Measurements from ENCODE around the gene POMC.

POMC gene

GRCh38 chr2:25159949-25160348 lies 8.4 kb downstream of the POMC start:
- peaks cover 6% of the 10 kb centered on the region for H3K9me3 ChIP-seq (ENCODE audit: insufficient read depth, low read depth, low read length)
- no peak overlapping the region for H4K91ac ChIP-seq (ENCODE audit: low read depth, low read length)
- peaks cover 3% of the 10 kb centered on the region for H3K79me1 ChIP-seq (ENCODE audit: low read length)
- no peak overlapping the region for H2BK120ac ChIP-seq (ENCODE audit: insufficient read depth, low read length, poor library complexity)
- peak overlapping the region; percentile 19 for H3K27ac ChIP-seq (ENCODE audit: low read depth, low read length)
- H3K18ac ChIP-seq (ENCODE audit: low read length) = no peak overlapping the region
- H3K4me3 ChIP-seq (ENCODE audit: low read depth, low read length) = no peak overlapping the region
- H3K27me3 ChIP-seq (ENCODE audit: insufficient read depth, low read length) = no peaks in the 10 kb centered on the region
- no peak overlapping the region for H2BK5ac ChIP-seq (ENCODE audit: low read depth, low read length, poor library complexity)
- H3K4me2 ChIP-seq (ENCODE audit: low read length) = no peak overlapping the region
- H3K23ac ChIP-seq (ENCODE audit: low read length) = no peak overlapping the region
- no peaks in the 10 kb centered on the region for H3K79me2 ChIP-seq (ENCODE audit: control insufficient read depth, insufficient read depth, low read length, poor library complexity)
- no peak overlapping the region for H3K4ac ChIP-seq (ENCODE audit: low read depth, low read length)
- no peak overlapping the region for H4K12ac ChIP-seq (ENCODE audit: low read depth, low read length)
- DNase-seq = peak; percentile 71 to 77
- no peak overlapping the region for H2AFZ ChIP-seq (ENCODE audit: insufficient read depth, low read length, poor library complexity)
- no peak overlapping the region for H3K9ac ChIP-seq (ENCODE audit: low read length)
- no peak overlapping the region for H4K8ac ChIP-seq (ENCODE audit: low read depth, low read length)
- H2AK5ac ChIP-seq (ENCODE audit: low read length) = no peak overlapping the region
- H3K14ac ChIP-seq (ENCODE audit: low read length) = no peak overlapping the region
- H2BK12ac ChIP-seq (ENCODE audit: low read length) = no peak overlapping the region
- peaks cover 12 to 18% of the 10 kb centered on the region in 2 experiments for H3K4me1 ChIP-seq (ENCODE audit: control insufficient read depth in 1 of 2, insufficient read depth in 2 of 2, low read length in 2 of 2)
- H3K36me3 ChIP-seq (ENCODE audit: control insufficient read depth in 1 of 2, insufficient read depth in 2 of 2, low read length in 2 of 2) = no peaks in the 10 kb centered on the region
- WGBS (ENCODE audit: extremely low coverage, insufficient coverage, insufficient read length) = no CpG with 5 or more reads among the region's 8 CpGs

- Histone ChIP-seq H2BK12ac (ENCODE audit: low read length) (no peak overlapping the region), H3K79me1 (ENCODE audit: low read length) (peaks cover 3% of the 10 kb centered on the region), H3K23ac (ENCODE audit: low read length) (no peak overlapping the region), H2AFZ (ENCODE audit: insufficient read depth, low read length, poor library complexity) (no peak overlapping the region), H2BK5ac (ENCODE audit: low read depth, low read length, poor library complexity) (no peak overlapping the region), H3K4me2 (ENCODE audit: low read length) (no peak overlapping the region), H2BK120ac (ENCODE audit: insufficient read depth, low read length, poor library complexity) (no peak overlapping the region), H3K4me1 (ENCODE audit: control insufficient read depth in 1 of 2, insufficient read depth in 2 of 2, low read length in 2 of 2) (peaks cover 12 to 18% of the 10 kb centered on the region in 2 experiments), H3K4ac (ENCODE audit: low read depth, low read length) (no peak overlapping the region), H4K8ac (ENCODE audit: low read depth, low read length) (no peak overlapping the region), H3K18ac (ENCODE audit: low read length) (no peak overlapping the region), H4K91ac (ENCODE audit: low read depth, low read length) (no peak overlapping the region), H3K27ac (ENCODE audit: low read depth, low read length) (no peak overlapping the region), H3K79me2 (ENCODE audit: control insufficient read depth, insufficient read depth, low read length, poor library complexity) (no peaks in the 10 kb centered on the region), H4K12ac (ENCODE audit: low read depth, low read length) (no peak overlapping the region), H2AK5ac (ENCODE audit: low read length) (no peak overlapping the region), H3K36me3 (ENCODE audit: control insufficient read depth in 1 of 2, insufficient read depth in 2 of 2, low read length in 2 of 2) (no peaks in the 10 kb centered on the region), H3K9me3 (ENCODE audit: insufficient read depth, low read depth, low read length) (peaks cover 6% of the 10 kb centered on the region), H3K4me3 (ENCODE audit: low read depth, low read length) (no peak overlapping the region), H3K9ac (ENCODE audit: low read length) (no peak overlapping the region), H3K27me3 (ENCODE audit: insufficient read depth, low read length) (no peaks in the 10 kb centered on the region), H3K14ac (ENCODE audit: low read length) (no peak overlapping the region)
- WGBS (ENCODE audit: extremely low coverage, insufficient coverage, insufficient read length) = no CpG with 5 or more reads among the region's 11 CpGs
- no peak for DNase-seq
These were observed 10.1 kb downstream of the POMC start for GRCh38 chr2:25158096-25158852.

- DNase-seq = no peak
- no peak overlapping the region for H2BK120ac ChIP-seq (ENCODE audit: insufficient read depth, low read length, poor library complexity)
- H3K4me2 ChIP-seq (ENCODE audit: low read length) = no peak overlapping the region
- no peak overlapping the region for H2BK12ac ChIP-seq (ENCODE audit: low read length)
- H3K9ac ChIP-seq (ENCODE audit: low read length) = no peak overlapping the region
- no peak overlapping the region for H3K4me3 ChIP-seq (ENCODE audit: low read depth, low read length)
- no peaks in the 10 kb centered on the region for H3K27me3 ChIP-seq (ENCODE audit: insufficient read depth, low read length)
- no peak overlapping the region for H3K14ac ChIP-seq (ENCODE audit: low read length)
- H3K18ac ChIP-seq (ENCODE audit: low read length) = no peak overlapping the region
- no peak overlapping the region for H3K27ac ChIP-seq (ENCODE audit: low read depth, low read length)
- WGBS (ENCODE audit: extremely low coverage, insufficient coverage, insufficient read length) = no CpG with 5 or more reads among the region's 10 CpGs
- H3K4me1 ChIP-seq (ENCODE audit: control insufficient read depth in 1 of 2, insufficient read depth in 2 of 2, low read length in 2 of 2) = peaks cover 7 to 8% of the 10 kb centered on the region in 2 experiments
- H4K12ac ChIP-seq (ENCODE audit: low read depth, low read length) = no peak overlapping the region
- no peaks in the 10 kb centered on the region for H3K36me3 ChIP-seq (ENCODE audit: control insufficient read depth in 1 of 2, insufficient read depth in 2 of 2, low read length in 2 of 2)
- no peaks in the 10 kb centered on the region for H3K79me2 ChIP-seq (ENCODE audit: control insufficient read depth, insufficient read depth, low read length, poor library complexity)
- H3K23ac ChIP-seq (ENCODE audit: low read length) = no peak overlapping the region
- H3K4ac ChIP-seq (ENCODE audit: low read depth, low read length) = no peak overlapping the region
- H3K9me3 ChIP-seq (ENCODE audit: insufficient read depth, low read depth, low read length) = peaks cover under 1% of the 10 kb centered on the region
- no peaks in the 10 kb centered on the region for H3K79me1 ChIP-seq (ENCODE audit: low read length)
- no peak overlapping the region for H2BK5ac ChIP-seq (ENCODE audit: low read depth, low read length, poor library complexity)
- no peak overlapping the region for H4K91ac ChIP-seq (ENCODE audit: low read depth, low read length)
- no peak overlapping the region for H2AK5ac ChIP-seq (ENCODE audit: low read length)
- no peak overlapping the region for H2AFZ ChIP-seq (ENCODE audit: insufficient read depth, low read length, poor library complexity)
- no peak overlapping the region for H4K8ac ChIP-seq (ENCODE audit: low read depth, low read length)
These were observed 13.0 kb downstream of the POMC start for GRCh38 chr2:25155401-25155800.

- H3K9ac ChIP-seq (ENCODE audit: low read length) = no peak overlapping the region
These were observed 16.7 kb downstream of the POMC start for GRCh38 chr2:25151718-25152117.

More at GRCh38 chr2:25151718-25152117, 16.7 kb downstream of the POMC start:
- WGBS (ENCODE audit: extremely low coverage, insufficient coverage, insufficient read length) = no CpG with 5 or more reads among the region's 12 CpGs
- no peak overlapping the region for H3K4ac ChIP-seq (ENCODE audit: low read depth, low read length)
- no peak overlapping the region for H4K12ac ChIP-seq (ENCODE audit: low read depth, low read length)
- no peaks in the 10 kb centered on the region for H3K36me3 ChIP-seq (ENCODE audit: control insufficient read depth in 1 of 2, insufficient read depth in 2 of 2, low read length in 2 of 2)
- H4K91ac ChIP-seq (ENCODE audit: low read depth, low read length) = no peak overlapping the region
- H2AK5ac ChIP-seq (ENCODE audit: low read length) = no peak overlapping the region
- no peak overlapping the region for H3K4me3 ChIP-seq (ENCODE audit: low read depth, low read length)
- no peak for DNase-seq
- H4K8ac ChIP-seq (ENCODE audit: low read depth, low read length) = no peak overlapping the region
- no peak overlapping the region for H3K18ac ChIP-seq (ENCODE audit: low read length)
- H3K27ac ChIP-seq (ENCODE audit: low read depth, low read length) = no peak overlapping the region
- no peak overlapping the region for H3K23ac ChIP-seq (ENCODE audit: low read length)
- no peaks in the 10 kb centered on the region for H3K4me1 ChIP-seq (ENCODE audit: control insufficient read depth in 1 of 2, insufficient read depth in 2 of 2, low read length in 2 of 2)
- no peak overlapping the region for H2BK12ac ChIP-seq (ENCODE audit: low read length)
- no peak overlapping the region for H3K4me2 ChIP-seq (ENCODE audit: low read length)
- no peak overlapping the region for H2BK120ac ChIP-seq (ENCODE audit: insufficient read depth, low read length, poor library complexity)
- H2AFZ ChIP-seq (ENCODE audit: insufficient read depth, low read length, poor library complexity) = no peak overlapping the region
- no peaks in the 10 kb centered on the region for H3K9me3 ChIP-seq (ENCODE audit: insufficient read depth, low read depth, low read length)
- no peak overlapping the region for H3K14ac ChIP-seq (ENCODE audit: low read length)
- no peaks in the 10 kb centered on the region for H3K27me3 ChIP-seq (ENCODE audit: insufficient read depth, low read length)
- no peaks in the 10 kb centered on the region for H3K79me2 ChIP-seq (ENCODE audit: control insufficient read depth, insufficient read depth, low read length, poor library complexity)
- no peak overlapping the region for H2BK5ac ChIP-seq (ENCODE audit: low read depth, low read length, poor library complexity)
- no peaks in the 10 kb centered on the region for H3K79me1 ChIP-seq (ENCODE audit: low read length)
